GM12873 (cell line): Measurements from ENCODE around the gene CCNT2.

Experiments used
- CTCF ChIP-seq: IDR thresholded peaks from 2 replicates; pipeline ENCODE4 v1.5.1; 2012; ENCODE audit warnings: low read depth, mild to moderate bottlenecking, moderate library complexity, low read length, control low read depth; ENCODE audit not compliant: insufficient read depth; ENCODE audit errors: missing control alignments

CCNT2 gene

GRCh38 chr2:134988994-134989605, 70.5 kb downstream of the CCNT2 start:
- peak; percentile 33 for TF ChIP-seq CTCF

- TF ChIP-seq CTCF: no peak
These were observed 80.9 kb downstream of the CCNT2 start for GRCh38 chr2:134999521-134999920.

- TF ChIP-seq CTCF: no peak
These were observed 84.2 kb downstream of the CCNT2 start for GRCh38 chr2:135002836-135003235.

- peak; percentile 89 for TF ChIP-seq CTCF
These were observed 85.6 kb downstream of the CCNT2 start for GRCh38 chr2:135004005-135004746.

GRCh38 chr2:135005753-135006152, 87.1 kb downstream of the CCNT2 start:
- TF ChIP-seq CTCF: no peak
